Astrocyte (in vitro differentiated cells and primary cell): Measurements from ENCODE around the gene CPLX1.

Experiments
- CTCF ChIP-seq: IDR thresholded peaks from 2 replicates; pipeline ENCODE4 v1.5.1; 2011; ENCODE audit warnings: low read depth, mild to moderate bottlenecking, inconsistent platforms, low read length, moderate library complexity; ENCODE audit not compliant: insufficient read depth
- EZH2 ChIP-seq: IDR thresholded peaks from 2 replicates; pipeline ENCODE4 v1.6.1; 2012; ENCODE audit warnings: mild to moderate bottlenecking, low read length, inconsistent platforms; ENCODE audit not compliant: insufficient read depth

- no peak for TF ChIP-seq EZH2
- no peak for TF ChIP-seq CTCF
Observed at GRCh38 chr4:868421-868820, 42.5 kb upstream of the CPLX1 start.
